ENCODE measurements around the gene TRIM72.
"Not testable (repeated sequence)": the region's sequence is repeated elsewhere in the genome, so short reads cannot be mapped to it uniquely, and the experiment has no call there.

The TRIM72 gene

GRCh38 chr16:31265329-31266245 lies 51.7 kb downstream of the TRIM72 start:
- Histone ChIP-seq H3K9me3 (ENCODE audit: low read depth, low read length) (no peaks in the 10 kb centered on the region), H3K9ac (ENCODE audit: insufficient read length) (no peak overlapping the region), H3K4me3 (no peak overlapping the region), H3K36me3 (ENCODE audit: insufficient read depth, low read length) (no peaks in the 10 kb centered on the region), H3K27ac (no peak overlapping the region)
- DNase-seq (ENCODE audit: low read depth, low spot score): no peak
- TF ChIP-seq FOXP2 (optimal IDR thresholded peaks at IDR 0.05; ENCODE audit: control extremely low read depth, extremely low read length, insufficient read depth) (no peak), EZH2 (IDR thresholded peaks at IDR 0.05) (no peak), POLR2AphosphoS5 (IDR thresholded peaks at IDR 0.05; ENCODE audit: borderline replicate concordance, low read depth, low read length) (no peak)

GRCh38 chr16:31267332-31268032 lies 53.6 kb downstream of the TRIM72 start:
- no peak for TF ChIP-seq POLR2AphosphoS5 (IDR thresholded peaks at IDR 0.05; ENCODE audit: borderline replicate concordance, low read depth, low read length)
- no peak for TF ChIP-seq EZH2 (IDR thresholded peaks at IDR 0.05)
- TF ChIP-seq FOXP2 (optimal IDR thresholded peaks at IDR 0.05; ENCODE audit: control extremely low read depth, extremely low read length, insufficient read depth): no peak
- no peak overlapping the region for H3K4me3 ChIP-seq
- no peak for DNase-seq (ENCODE audit: low read depth, low spot score)
- no peaks in the 10 kb centered on the region for H3K36me3 ChIP-seq (ENCODE audit: insufficient read depth, low read length)
- H3K9ac ChIP-seq (ENCODE audit: insufficient read length): no peak overlapping the region
- H3K27ac ChIP-seq: no peak overlapping the region
- H3K9me3 ChIP-seq (ENCODE audit: low read depth, low read length): no peaks in the 10 kb centered on the region

DNA sequence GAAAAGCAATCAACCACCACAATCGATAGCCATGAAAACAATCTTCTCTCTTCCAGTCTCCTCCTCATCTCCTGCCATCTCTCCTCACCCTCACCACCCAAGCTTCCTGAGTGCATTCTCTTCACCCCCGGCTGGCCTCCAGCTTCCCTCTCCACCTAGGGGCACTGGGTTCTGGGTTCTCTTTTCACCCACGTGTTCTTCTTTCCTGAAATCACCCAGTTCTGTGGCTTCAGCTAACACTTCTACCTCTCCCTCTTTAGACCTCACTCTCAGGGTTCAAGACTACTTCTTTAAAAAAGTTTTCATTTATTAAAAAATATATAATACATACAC lies 54.1 kb downstream of the TRIM72 start:
- no peak for TF ChIP-seq EZH2 (IDR thresholded peaks at IDR 0.05)
- TF ChIP-seq FOXP2 (optimal IDR thresholded peaks at IDR 0.05; ENCODE audit: control extremely low read depth, extremely low read length, insufficient read depth): no peak
- TF ChIP-seq POLR2AphosphoS5 (IDR thresholded peaks at IDR 0.05; ENCODE audit: borderline replicate concordance, low read depth, low read length): no peak
- DNase-seq (ENCODE audit: low read depth, low spot score): no peak
- Histone ChIP-seq H3K9me3 (ENCODE audit: low read depth, low read length) (no peaks in the 10 kb centered on the region), H3K27ac (no peak overlapping the region), H3K36me3 (ENCODE audit: insufficient read depth, low read length) (no peaks in the 10 kb centered on the region), H3K4me3 (no peak overlapping the region), H3K9ac (ENCODE audit: insufficient read length) (no peak overlapping the region)

- DNase-seq (ENCODE audit: low read depth, low spot score): no peak
- Histone ChIP-seq H3K4me3 (no peak overlapping the region), H3K9me3 (ENCODE audit: low read depth, low read length) (no peaks in the 10 kb centered on the region), H3K9ac (ENCODE audit: insufficient read length) (no peak overlapping the region), H3K36me3 (ENCODE audit: insufficient read depth, low read length) (no peaks in the 10 kb centered on the region), H3K27ac (no peak overlapping the region)
- no peak for TF ChIP-seq FOXP2 (optimal IDR thresholded peaks at IDR 0.05; ENCODE audit: control extremely low read depth, extremely low read length, insufficient read depth)
- no peak for TF ChIP-seq EZH2 (IDR thresholded peaks at IDR 0.05)
- TF ChIP-seq POLR2AphosphoS5 (IDR thresholded peaks at IDR 0.05; ENCODE audit: borderline replicate concordance, low read depth, low read length): no peak
Observed at GRCh38 chr16:31268891-31269290, 55.0 kb downstream of the TRIM72 start.

DNA sequence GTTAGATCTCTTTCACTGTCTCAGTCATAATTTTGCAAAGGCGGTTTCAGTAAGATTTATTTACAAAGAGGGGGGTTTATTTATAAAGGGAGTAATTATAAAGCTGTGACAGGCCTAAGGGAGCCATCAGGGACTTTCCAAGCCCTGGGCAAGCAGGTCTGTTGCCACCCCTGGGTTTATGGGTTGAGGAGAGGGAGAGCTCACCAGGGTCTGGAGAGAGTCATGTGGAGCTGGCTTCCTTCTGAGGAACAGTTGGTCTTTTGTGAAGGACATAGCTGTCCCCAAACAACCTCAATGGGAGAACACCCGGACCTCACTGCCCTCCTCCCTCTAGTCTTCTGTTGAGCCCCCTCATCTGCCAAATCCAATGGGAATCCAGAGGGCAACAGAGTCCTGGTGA lies 55.6 kb downstream of the TRIM72 start:
- Histone ChIP-seq H3K27ac (no peak overlapping the region), H3K36me3 (ENCODE audit: insufficient read depth, low read length) (no peaks in the 10 kb centered on the region), H3K9ac (ENCODE audit: insufficient read length) (no peak overlapping the region), H3K4me3 (no peak overlapping the region), H3K9me3 (ENCODE audit: low read depth, low read length) (no peaks in the 10 kb centered on the region)
- DNase-seq (ENCODE audit: low read depth, low spot score): no peak
- TF ChIP-seq POLR2AphosphoS5 (IDR thresholded peaks at IDR 0.05; ENCODE audit: borderline replicate concordance, low read depth, low read length) (no peak), FOXP2 (optimal IDR thresholded peaks at IDR 0.05; ENCODE audit: control extremely low read depth, extremely low read length, insufficient read depth) (no peak), EZH2 (IDR thresholded peaks at IDR 0.05) (no peak)

- not testable (repeated sequence) for DNase-seq (ENCODE audit: low read depth, low spot score); H3K36me3 ChIP-seq (ENCODE audit: insufficient read depth, low read length); H3K9me3 ChIP-seq (ENCODE audit: low read depth, low read length)
Observed at GRCh38 chr16:31269973-31270372, 56.1 kb downstream of the TRIM72 start.

GRCh38 chr16:31270795-31271194 lies 56.9 kb downstream of the TRIM72 start:
- H3K9me3 ChIP-seq (ENCODE audit: low read depth, low read length): no peaks in the 10 kb centered on the region
- TF ChIP-seq EZH2 (IDR thresholded peaks at IDR 0.05): no peak
- no peak for TF ChIP-seq FOXP2 (optimal IDR thresholded peaks at IDR 0.05; ENCODE audit: control extremely low read depth, extremely low read length, insufficient read depth)
- no peak for TF ChIP-seq POLR2AphosphoS5 (IDR thresholded peaks at IDR 0.05; ENCODE audit: borderline replicate concordance, low read depth, low read length)
- DNase-seq (ENCODE audit: low read depth, low spot score): no peak
- no peak overlapping the region for H3K27ac ChIP-seq
- no peak overlapping the region for H3K9ac ChIP-seq (ENCODE audit: insufficient read length)
- H3K4me3 ChIP-seq: no peak overlapping the region
- H3K36me3 ChIP-seq (ENCODE audit: insufficient read depth, low read length): no peaks in the 10 kb centered on the region

More at GRCh38 chr16:31269973-31270372, 56.1 kb downstream of the TRIM72 start:
- H3K27ac ChIP-seq; H3K4me3 ChIP-seq; H3K9ac ChIP-seq (ENCODE audit: insufficient read length): not testable (repeated sequence)

DNA sequence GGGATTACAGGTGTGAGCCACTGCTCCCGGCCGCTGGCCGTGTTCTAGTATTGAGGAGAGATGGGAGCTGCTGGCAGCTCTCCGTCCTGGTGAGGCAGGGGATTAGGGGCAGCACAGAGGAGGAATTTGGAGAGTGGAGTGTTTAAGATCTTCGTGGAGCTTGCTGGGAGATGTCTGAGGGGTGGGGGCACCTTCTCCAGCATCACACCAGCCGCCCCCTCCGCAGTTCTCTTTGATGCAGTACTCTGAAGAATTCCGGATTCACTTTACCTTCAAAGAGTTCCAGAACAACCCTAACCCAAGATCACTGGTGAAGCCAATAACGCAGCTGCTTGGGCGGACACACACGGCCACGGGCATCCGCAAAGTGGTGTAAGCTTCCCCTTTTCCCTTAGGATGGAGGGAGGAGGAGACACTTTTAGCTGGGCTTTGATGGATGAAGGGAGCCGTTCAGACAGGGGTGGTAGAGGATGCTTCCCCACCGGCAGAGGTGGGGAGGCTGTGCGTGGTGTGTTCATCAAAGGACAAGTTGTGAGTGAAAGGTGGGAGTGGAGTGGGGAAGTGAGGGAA lies 57.8 kb downstream of the TRIM72 start:
- H3K9ac ChIP-seq (ENCODE audit: insufficient read length): no peak overlapping the region
- TF ChIP-seq POLR2AphosphoS5 (IDR thresholded peaks at IDR 0.05; ENCODE audit: borderline replicate concordance, low read depth, low read length) (no peak), FOXP2 (optimal IDR thresholded peaks at IDR 0.05; ENCODE audit: control extremely low read depth, extremely low read length, insufficient read depth) (no peak)
- no peak overlapping the region for H3K4me3 ChIP-seq
- H3K27ac ChIP-seq: no peak overlapping the region
- no peaks in the 10 kb centered on the region for H3K9me3 ChIP-seq (ENCODE audit: low read depth, low read length)
- no peak for DNase-seq (ENCODE audit: low read depth, low spot score)
- H3K36me3 ChIP-seq (ENCODE audit: insufficient read depth, low read length): no peaks in the 10 kb centered on the region
